ENCODE results near the gene CLEC4F. TPM values are rescaled to one million over a fixed set of nuclear protein-coding genes. Genes with fewer than 3 reads are reported as not detected.

CLEC4F gene
- total and polyA plus RNA-seq, 10 of the 15 experiments (the other 5 are each of a cell fraction or from before 2014, with no cell fraction given), result 0.03 TPM; not detected in 9

DNA sequence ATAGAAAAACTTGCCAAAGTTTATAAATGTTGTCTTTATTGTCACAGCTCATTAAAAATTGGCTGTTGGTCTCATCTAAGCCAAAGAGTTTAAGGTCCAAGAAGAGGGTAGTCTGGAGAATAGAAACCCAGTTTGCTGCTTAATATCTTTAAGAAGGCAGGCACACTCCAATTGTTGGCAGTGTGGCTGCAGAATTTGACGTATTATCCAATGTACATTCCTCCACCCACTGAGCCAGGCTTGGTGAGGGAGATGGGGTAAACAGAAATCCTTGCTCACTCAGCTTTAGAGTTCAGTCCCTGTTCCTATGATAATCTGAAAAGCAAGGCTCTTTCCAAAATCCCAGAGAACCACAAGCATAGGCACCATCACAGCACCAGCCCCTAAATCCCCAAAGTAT is 41.7 kb downstream of the CLEC4F start:
- no peaks in the 10 kb centered on the region for H3K36me3 ChIP-seq (ENCODE audit: control insufficient read depth in 2 of 2, insufficient read depth in 2 of 2, low read length in 1 of 2)
- ChIA-PET POLR2A (no interaction called here), SMC1A (ENCODE audit: uncharacterized antibody, unreplicated experiment) (interaction anchor here (0.6 to 0.8 kb wide), 2 partner anchors 132 to 136 kb away, joined by 3 read pairs; no protein-coding TSS in a partner anchor), RAD21 (ENCODE audit: unreplicated experiment) (no interaction called here), CTCF (no interaction called here)
- H3K9ac ChIP-seq (ENCODE audit: control insufficient read depth, insufficient read depth, low read length), result no peak overlapping the region
- no peaks in the 10 kb centered on the region for H3K79me2 ChIP-seq (ENCODE audit: control insufficient read depth, insufficient read depth, low read length)
- FAIRE-seq, result no peak
- no peak overlapping the region for H2AFZ ChIP-seq (ENCODE audit: control insufficient read depth, low read depth, low read length)
- H4K20me1 ChIP-seq (ENCODE audit: control insufficient read depth, insufficient read depth), result no peaks in the 10 kb centered on the region
- intact Hi-C loops (cut with micrococcal nuclease; ENCODE audit: unreplicated experiment) (no loop called here), in situ Hi-C loops (cut with MboI) (no loop called here)
- no TSS peak for BruUV-seq (replicated peaks)
- no peak overlapping the region for H3K4me2 ChIP-seq (ENCODE audit: control insufficient read depth, insufficient read depth)
- H3K27me3 ChIP-seq (replicated peaks in 1 of 2; ENCODE audit: control insufficient read depth in 2 of 2, insufficient read depth in 2 of 2, low read length in 1 of 2), result peaks cover 0 to 5% of the 10 kb centered on the region in 2 experiments; a peak in 1 of 4 replicates
- no peak overlapping the region for H3K27ac ChIP-seq (ENCODE audit: control insufficient read depth, insufficient read depth)
- H3K4me3 ChIP-seq, result no peak overlapping the region
- no peak for ATAC-seq
- no peaks in the 10 kb centered on the region for H3K4me1 ChIP-seq (ENCODE audit: control insufficient read depth, insufficient read depth, low read length)
- no peak for DNase-seq (ENCODE audit: low read depth, low spot score)
- TF ChIP-seq ATF7 (IDR thresholded peaks at IDR 0.05; ENCODE audit: low read depth), result no peak
- no peak for TF ChIP-seq KDM1A (IDR thresholded peaks at IDR 0.05; ENCODE audit: borderline replicate concordance)
- TF ChIP-seq EED (IDR thresholded peaks at IDR 0.05; ENCODE audit: low read depth), result no peak
- no peak for TF ChIP-seq TCF12 (IDR thresholded peaks at IDR 0.05; ENCODE audit: low read depth, low read length)
- no peak for TF ChIP-seq JUND (IDR thresholded peaks at IDR 0.05; ENCODE audit: low read depth, low read length)
- no peak for TF ChIP-seq ZZZ3 (IDR thresholded peaks at IDR 0.05; ENCODE audit: control insufficient read depth, insufficient read length, low read depth)
- no peak for TF ChIP-seq HCFC1 (IDR thresholded peaks at IDR 0.05; ENCODE audit: low read length)
- TF ChIP-seq KAT2A (conservative IDR thresholded peaks at IDR 0.05; ENCODE audit: control insufficient read depth, low read depth, low read length), result no peak
- TF ChIP-seq MXI1 (IDR thresholded peaks at IDR 0.05; ENCODE audit: low read depth, low read length), result no peak
- no peak for TF ChIP-seq DPF2 (IDR thresholded peaks at IDR 0.05)
- no peak for TF ChIP-seq KLF5 (IDR thresholded peaks at IDR 0.05; ENCODE audit: partially characterized antibody)
- TF ChIP-seq, protein P1, sequence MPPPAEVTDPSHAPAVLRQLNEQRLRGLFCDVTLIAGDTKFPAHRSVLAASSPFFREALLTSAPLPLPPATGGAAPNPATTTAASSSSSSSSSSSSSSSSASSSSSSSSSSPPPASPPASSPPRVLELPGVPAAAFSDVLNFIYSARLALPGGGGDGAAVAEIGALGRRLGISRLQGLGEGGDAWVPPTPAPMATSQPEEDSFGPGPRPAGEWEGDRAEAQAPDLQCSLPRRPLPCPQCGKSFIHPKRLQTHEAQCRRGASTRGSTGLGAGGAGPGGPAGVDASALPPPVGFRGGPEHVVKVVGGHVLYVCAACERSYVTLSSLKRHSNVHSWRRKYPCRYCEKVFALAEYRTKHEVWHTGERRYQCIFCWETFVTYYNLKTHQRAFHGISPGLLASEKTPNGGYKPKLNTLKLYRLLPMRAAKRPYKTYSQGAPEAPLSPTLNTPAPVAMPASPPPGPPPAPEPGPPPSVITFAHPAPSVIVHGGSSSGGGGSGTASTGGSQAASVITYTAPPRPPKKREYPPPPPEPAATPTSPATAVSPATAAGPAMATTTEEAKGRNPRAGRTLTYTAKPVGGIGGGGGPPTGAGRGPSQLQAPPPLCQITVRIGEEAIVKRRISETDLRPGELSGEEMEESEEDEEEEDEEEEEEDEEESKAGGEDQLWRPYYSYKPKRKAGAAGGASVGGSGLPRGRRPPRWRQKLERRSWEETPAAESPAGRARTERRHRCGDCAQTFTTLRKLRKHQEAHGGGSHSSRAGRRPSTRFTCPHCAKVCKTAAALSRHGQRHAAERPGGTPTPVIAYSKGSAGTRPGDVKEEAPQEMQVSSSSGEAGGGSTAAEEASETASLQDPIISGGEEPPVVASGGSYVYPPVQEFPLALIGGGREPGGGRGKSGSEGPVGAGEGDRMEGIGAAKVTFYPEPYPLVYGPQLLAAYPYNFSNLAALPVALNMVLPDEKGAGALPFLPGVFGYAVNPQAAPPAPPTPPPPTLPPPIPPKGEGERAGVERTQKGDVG (CRISPR knock-in tag; IDR thresholded peaks at IDR 0.05), result no peak
- H3K9me3 ChIP-seq (replicated peaks; ENCODE audit: control insufficient read depth, insufficient read depth, low read length), result peaks cover 2% of the 10 kb centered on the region; the same call in 1 of the 3 replicates
- 0% methylated on average over 1 of the region's 1 CpG for WGBS (ENCODE audit: insufficient coverage, insufficient replicate concordance, low lambda C conversion rate, missing lambda C conversion rate)
